H1 (cell line): Measurements from ENCODE around the gene GLIPR2. TPM values are rescaled to one million over a fixed set of nuclear protein-coding genes. Genes with fewer than 3 reads are reported as not detected.
A peak's percentile ranks its signal among the peaks of the same experiment; 100 is the strongest.
"Not testable (repeated sequence)": the region's sequence is repeated elsewhere in the genome, so short reads cannot be mapped to it uniquely, and the experiment has no call there.

Experiments used
- CTCF ChIA-PET: fragments of 300-600 bp; sonication (Branson Sonifier 250); formaldehyde crosslinking; loops from one replicate; lab custom pipeline; 2021; ENCODE audit not compliant: partially characterized antibody; lab: Charles Lee
- POLR2A ChIA-PET: fragments of 300-600 bp; sonication (Branson Sonifier 250); formaldehyde crosslinking; loops from one replicate; lab custom pipeline; 2021; ENCODE audit warnings: inconsistent platforms; ENCODE audit not compliant: partially characterized antibody; lab: Charles Lee
- DNase-seq, 2 experiments: peaks; one replicate each; pipeline versions ENCODE4 v3.0.0 to v3.0.0-alpha.2; 2010 to 2022; ENCODE audit warnings: low spot score in 2 of 2, low read depth in 1 of 2, mixed read lengths in 1 of 2
- FAIRE-seq: peaks from 2 replicates; lab custom pipeline; 2011; peaks lifted over from hg19 to GRCh38; lab: Jason Lieb, UNC
- H2AFZ ChIP-seq: 2 replicates; pipeline ENCODE4 v1.8.1; 2012; ENCODE audit warnings: low read length, inconsistent platforms
- H2AK5ac ChIP-seq: 2 replicates; pipeline ENCODE4 v1.6.1; 2013; ENCODE audit warnings: low read depth, low read length
- H2BK120ac ChIP-seq: replicated peaks from 2 replicates; pipeline ENCODE3; 2013; ENCODE audit warnings: low read depth, low read length, inconsistent platforms
- H2BK12ac ChIP-seq: 2 replicates; pipeline ENCODE4 v1.6.1; 2013; ENCODE audit warnings: low read depth, low read length
- H2BK15ac ChIP-seq: 2 replicates; pipeline ENCODE4 v1.6.1; 2013; ENCODE audit warnings: low read length
- H2BK20ac ChIP-seq: 2 replicates; pipeline ENCODE4 v1.6.1; 2013; ENCODE audit warnings: low read length
- H2BK5ac ChIP-seq: 2 replicates; pipeline ENCODE4 v1.6.1; 2013; ENCODE audit warnings: low read depth, low read length
- H3K14ac ChIP-seq: 2 replicates; pipeline ENCODE4 v1.6.1; 2013; ENCODE audit warnings: inconsistent platforms; ENCODE audit not compliant: insufficient read length
- H3K18ac ChIP-seq: 2 replicates; pipeline ENCODE4 v1.6.1; 2013; ENCODE audit warnings: low read length; ENCODE audit errors: extremely low read depth
- H3K23ac ChIP-seq: 2 replicates; pipeline ENCODE4 v1.6.1; 2013; ENCODE audit warnings: inconsistent platforms; ENCODE audit not compliant: insufficient read length
- H3K23me2 ChIP-seq: 2 replicates; pipeline ENCODE4 v1.6.1; 2013; ENCODE audit warnings: low read depth, low read length
- H3K27ac ChIP-seq: 2 replicates; pipeline ENCODE4 v1.6.1; 2011; ENCODE audit warnings: low read depth, low read length, inconsistent platforms
- H3K27me3 ChIP-seq, 4 experiments: replicated peaks in 1 of 4; 1 replicate in 1 of 4; 2 replicates in 3 of 4; pipeline versions ENCODE4 v1.6.1 to v1.8.1; 2011 to 2013; ENCODE audit warnings: low read length in 3 of 4, mild to moderate bottlenecking in 3 of 4, inconsistent platforms in 2 of 4, mixed read lengths in 2 of 4, moderate library complexity in 1 of 4; ENCODE audit not compliant: control insufficient read depth in 3 of 4, insufficient read depth in 3 of 4; ENCODE audit errors: extremely low read depth in 1 of 4
- H3K36me3 ChIP-seq, 4 experiments: 2 replicates each; pipeline versions ENCODE4 v1.6.1 to v1.8.1; 2011 to 2013; ENCODE audit warnings: mild to moderate bottlenecking in 4 of 4, low read length in 3 of 4, moderate library complexity in 2 of 4, control low read depth in 1 of 4, inconsistent platforms in 1 of 4; ENCODE audit not compliant: insufficient read depth in 4 of 4, control insufficient read depth in 2 of 4
- H3K4ac ChIP-seq: replicated peaks from 2 replicates; pipeline ENCODE3; 2013; ENCODE audit warnings: low read length, low read depth, mixed read lengths, inconsistent platforms; ENCODE audit not compliant: insufficient read length
- H3K4me1 ChIP-seq, 4 experiments: replicated peaks in 1 of 4; 1 replicate in 1 of 4; 2 replicates in 3 of 4; pipeline versions ENCODE4 v1.6.1 to v1.8.1; 2011 to 2013; ENCODE audit warnings: low read length in 3 of 4, inconsistent platforms in 2 of 4, mixed read lengths in 1 of 4; ENCODE audit not compliant: insufficient read depth in 4 of 4, control insufficient read depth in 3 of 4
- H3K4me2 ChIP-seq, 2 experiments: 2 replicates each; pipeline versions ENCODE4 v1.6.1 to v1.8.1; 2011 to 2013; ENCODE audit warnings: low read depth in 2 of 2, low read length in 2 of 2, control low read depth in 1 of 2, inconsistent platforms in 1 of 2, mild to moderate bottlenecking in 1 of 2; ENCODE audit not compliant: insufficient read depth in 1 of 2
- H3K4me3 ChIP-seq, 4 experiments: fragments of 200-600, 300-600 bp in 1 of 4; sonication (generic), shearing (Covaris generic), sonication (Bioruptor Twin) in 1 of 4; 2 replicates each; pipeline versions ENCODE4 v1.5.1 to v1.8.1; 2011 to 2016; ENCODE audit warnings: low read length in 4 of 4, low read depth in 3 of 4, control low read depth in 2 of 4, inconsistent platforms in 2 of 4, mild to moderate bottlenecking in 2 of 4, mixed read lengths in 1 of 4, moderate library complexity in 1 of 4; ENCODE audit not compliant: insufficient read depth in 2 of 4; ENCODE audit errors: extremely low read depth in 1 of 4
- H3K56ac ChIP-seq: replicated peaks from 2 replicates; pipeline ENCODE3; 2013; ENCODE audit warnings: low read depth, mild to moderate bottlenecking, mixed read lengths, low read length, inconsistent platforms; ENCODE audit not compliant: insufficient read length
- H3K79me1 ChIP-seq: 2 replicates; pipeline ENCODE4 v1.6.1; 2013; ENCODE audit warnings: low read depth, low read length, control low read depth
- H3K79me2 ChIP-seq, 2 experiments: 2 replicates each; pipeline versions ENCODE4 v1.6.1 to v1.8.1; 2012 to 2013; ENCODE audit warnings: low read length in 2 of 2, mild to moderate bottlenecking in 2 of 2, inconsistent platforms in 1 of 2; ENCODE audit not compliant: insufficient read depth in 2 of 2, control insufficient read depth in 1 of 2
- H3K9ac ChIP-seq, 4 experiments: replicated peaks in 1 of 4; 1 replicate in 1 of 4; 2 replicates in 3 of 4; pipeline versions ENCODE4 v1.6.1 to v1.8.1; 2011 to 2013; ENCODE audit warnings: low read depth in 3 of 4, low read length in 3 of 4, control low read depth in 2 of 4, mild to moderate bottlenecking in 2 of 4, moderate library complexity in 2 of 4, inconsistent platforms in 1 of 4; ENCODE audit errors: extremely low read depth in 1 of 4
- H3K9me3 ChIP-seq, 2 experiments: 2 replicates each; pipeline versions ENCODE4 v1.6.1 to v1.8.1; 2012 to 2013; ENCODE audit warnings: mild to moderate bottlenecking in 2 of 2, moderate library complexity in 2 of 2, control low read depth in 1 of 2, inconsistent platforms in 1 of 2, low read depth in 1 of 2, low read length in 1 of 2, mixed read lengths in 1 of 2; ENCODE audit not compliant: insufficient read depth in 2 of 2
- H4K20me1 ChIP-seq, 2 experiments: replicated peaks in 1 of 2; 2 replicates each; pipeline versions ENCODE3 to v1.8.1; 2011 to 2013; ENCODE audit warnings: inconsistent platforms in 2 of 2, low read length in 2 of 2, mild to moderate bottlenecking in 1 of 2; ENCODE audit not compliant: insufficient read depth in 2 of 2, control insufficient read depth in 1 of 2
- H4K5ac ChIP-seq: 2 replicates; pipeline ENCODE4 v1.6.1; 2013; ENCODE audit warnings: low read length, low read depth, mixed read lengths, inconsistent platforms; ENCODE audit not compliant: insufficient read length
- H4K8ac ChIP-seq: 2 replicates; pipeline ENCODE4 v1.8.0; 2013; ENCODE audit warnings: mild to moderate bottlenecking, moderate library complexity, low read length, inconsistent platforms; ENCODE audit not compliant: insufficient read depth; ENCODE audit errors: extremely low read depth
- H4K91ac ChIP-seq: replicated peaks from 2 replicates; pipeline ENCODE3; 2013; ENCODE audit warnings: low read length, mixed read lengths, inconsistent platforms; ENCODE audit not compliant: insufficient read length
- polyA plus RNA-seq, 7 experiments: library from polyadenylated mRNA; depleted of rRNA in 3 of 7; stranded (reverse) in 5 of 7; unstranded in 2 of 7; fragments of >200 nt in 5 of 7; fragments of 200-250 nt in 2 of 7; gene quantifications; 1 replicate in 5 of 7; 2 replicates in 1 of 7; 4 replicates in 1 of 7; pipeline versions ENCODE4 v1.2.1 to v1.2.3, GENCODE V29; 2011 to 2013; ENCODE audit warnings: missing spikeins in 2 of 7, mixed read lengths in 2 of 7
- total RNA-seq: library from RNA; stranded (reverse); fragmentation: NEBNext Ultra II Directional; extraction: Animal tissue kit (Norgen Biotek cat#: 25700); gene quantifications from 2 replicates; pipeline ENCODE4 v1.2.1, GENCODE V29; 2021
- TF ChIP-seq, protein P1 (sequence below), 3 experiments: IDR thresholded peaks; 1 replicate in 2 of 3; 2 replicates in 1 of 3; pipeline versions ENCODE4 v1.5.1 to v1.6.1; 2011; ENCODE audit warnings: low read length in 3 of 3, mild to moderate bottlenecking in 3 of 3, inconsistent platforms in 2 of 3, low read depth in 1 of 3, moderate library complexity in 1 of 3; ENCODE audit not compliant: insufficient read depth in 1 of 3; ENCODE audit errors: control extremely low read depth in 1 of 3

Gene GLIPR2
- total and polyA plus RNA-seq, 2 of the 8 experiments (the other 6 are each of a cell fraction or from before 2014, with no cell fraction given): 7.9 to 12.0 TPM

DNA sequence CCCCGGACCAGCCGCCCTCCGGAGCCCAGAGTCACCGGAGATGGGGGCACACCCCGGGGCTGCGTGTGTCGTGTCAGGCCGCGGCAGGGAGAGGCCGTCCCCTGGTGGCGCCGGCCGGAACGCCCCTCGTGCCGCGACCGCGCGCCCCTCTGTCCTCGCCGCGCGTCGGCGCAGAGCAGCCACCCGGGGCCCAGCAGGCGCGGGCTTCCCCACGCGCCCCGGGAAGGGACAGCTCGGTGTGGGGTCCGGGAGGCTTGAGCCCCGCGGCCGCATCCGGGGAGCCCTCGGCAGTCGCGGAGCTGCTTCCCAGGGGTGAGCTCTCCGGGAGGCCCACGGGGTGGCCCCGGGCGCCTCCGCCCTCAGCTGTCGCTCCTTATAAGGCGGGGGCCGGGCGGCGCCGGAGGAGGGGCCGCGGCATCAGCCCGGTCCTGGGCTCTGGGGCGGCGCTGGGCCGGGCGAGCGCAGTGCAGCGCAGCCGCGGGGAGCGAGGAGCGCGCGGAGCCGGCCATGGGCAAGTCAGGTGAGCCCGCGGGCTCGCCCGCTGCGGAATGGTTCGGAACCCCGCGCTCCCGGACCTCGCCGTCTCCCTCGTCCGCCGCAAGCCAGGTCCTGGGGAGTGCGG lies at the start of gene GLIPR2 (continued):
- TF ChIP-seq, protein P1, sequence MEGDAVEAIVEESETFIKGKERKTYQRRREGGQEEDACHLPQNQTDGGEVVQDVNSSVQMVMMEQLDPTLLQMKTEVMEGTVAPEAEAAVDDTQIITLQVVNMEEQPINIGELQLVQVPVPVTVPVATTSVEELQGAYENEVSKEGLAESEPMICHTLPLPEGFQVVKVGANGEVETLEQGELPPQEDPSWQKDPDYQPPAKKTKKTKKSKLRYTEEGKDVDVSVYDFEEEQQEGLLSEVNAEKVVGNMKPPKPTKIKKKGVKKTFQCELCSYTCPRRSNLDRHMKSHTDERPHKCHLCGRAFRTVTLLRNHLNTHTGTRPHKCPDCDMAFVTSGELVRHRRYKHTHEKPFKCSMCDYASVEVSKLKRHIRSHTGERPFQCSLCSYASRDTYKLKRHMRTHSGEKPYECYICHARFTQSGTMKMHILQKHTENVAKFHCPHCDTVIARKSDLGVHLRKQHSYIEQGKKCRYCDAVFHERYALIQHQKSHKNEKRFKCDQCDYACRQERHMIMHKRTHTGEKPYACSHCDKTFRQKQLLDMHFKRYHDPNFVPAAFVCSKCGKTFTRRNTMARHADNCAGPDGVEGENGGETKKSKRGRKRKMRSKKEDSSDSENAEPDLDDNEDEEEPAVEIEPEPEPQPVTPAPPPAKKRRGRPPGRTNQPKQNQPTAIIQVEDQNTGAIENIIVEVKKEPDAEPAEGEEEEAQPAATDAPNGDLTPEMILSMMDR (IDR thresholded peaks at IDR 0.05; ENCODE audit: control extremely low read depth in 1 of 3, insufficient read depth in 1 of 3, low read depth in 1 of 3, low read length in 3 of 3): peak in 2 of 3 experiments; percentile 15 to 25; a peak in 2 of 4 replicates

DNA sequence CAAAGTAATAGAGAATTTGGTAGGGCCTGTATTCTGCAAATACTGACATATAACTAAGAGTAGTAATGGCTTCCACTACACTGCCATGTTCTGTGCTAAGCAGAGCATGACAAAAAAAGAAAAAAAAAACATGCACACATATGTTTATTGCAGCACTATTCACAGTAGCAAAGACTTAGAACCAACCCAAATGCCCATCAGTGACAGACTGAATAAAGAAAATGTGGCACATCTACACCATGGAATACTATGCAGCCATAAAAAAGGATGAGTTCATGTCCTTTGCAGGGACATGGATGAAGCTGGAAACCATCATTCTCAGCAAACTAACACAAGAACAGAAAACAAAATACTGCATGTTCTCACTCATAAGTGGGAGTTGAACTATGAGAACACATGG lies 49.5 kb upstream of the GLIPR2 start:
- H3K56ac ChIP-seq, H3K18ac ChIP-seq, FAIRE-seq, H2BK20ac ChIP-seq, H3K4me3 ChIP-seq, POLR2A ChIA-PET, H3K36me3 ChIP-seq, H3K4me1 ChIP-seq, H4K91ac ChIP-seq, H3K79me2 ChIP-seq, H2AFZ ChIP-seq, H3K27me3 ChIP-seq, H3K79me1 ChIP-seq, H3K23ac ChIP-seq, H3K9me3 ChIP-seq, H2BK12ac ChIP-seq, H3K4ac ChIP-seq, H2BK5ac ChIP-seq, H2BK15ac ChIP-seq, H4K5ac ChIP-seq, H3K27ac ChIP-seq, H4K8ac ChIP-seq, H3K4me2 ChIP-seq, H4K20me1 ChIP-seq, H2AK5ac ChIP-seq, H3K14ac ChIP-seq, H2BK120ac ChIP-seq, DNase-seq, H3K9ac ChIP-seq, H3K23me2 ChIP-seq: not testable (repeated sequence)
- CTCF ChIA-PET: interaction anchor here (1.1 to 3.0 kb wide), 2 partner anchors 14 to 77 kb away, joined by 5 to 9 read pairs; no protein-coding TSS in a partner anchor
